Osteoblast (primary cell): Measurements from ENCODE around the gene KCND3. TPM values are rescaled to one million over a fixed set of nuclear protein-coding genes. Genes with fewer than 3 reads are reported as not detected.

Experiments
- DNase-seq: peaks from one replicate; pipeline ENCODE4 v3.0.0; 2011; ENCODE audit warnings: low spot score, mixed read lengths; ENCODE audit not compliant: insufficient read length; ENCODE audit errors: missing footprints
- H2AFZ ChIP-seq: 2 replicates; pipeline ENCODE4 v1.6.0; 2011; ENCODE audit warnings: mild to moderate bottlenecking, low read length
- H3K27ac ChIP-seq: 2 replicates; pipeline ENCODE4 v1.5.1; 2011; ENCODE audit warnings: mild to moderate bottlenecking, low read depth, low read length, moderate library complexity
- H3K27me3 ChIP-seq: 2 replicates; pipeline ENCODE4 v1.6.0; 2012; ENCODE audit warnings: mild to moderate bottlenecking, control low read depth, inconsistent platforms, low read length, moderate library complexity; ENCODE audit not compliant: insufficient read depth
- H3K36me3 ChIP-seq: 2 replicates; pipeline ENCODE4 v1.5.1; 2011; ENCODE audit warnings: mild to moderate bottlenecking, low read length, control low read depth, moderate library complexity; ENCODE audit not compliant: insufficient read depth
- H3K4me1 ChIP-seq: 2 replicates; pipeline ENCODE4 v1.5.1; 2011; ENCODE audit warnings: mild to moderate bottlenecking, low read length, control low read depth, moderate library complexity; ENCODE audit not compliant: insufficient read depth
- H3K4me2 ChIP-seq: 2 replicates; pipeline ENCODE4 v1.6.0; 2011; ENCODE audit warnings: mild to moderate bottlenecking, low read length; ENCODE audit not compliant: insufficient read depth
- H3K4me3 ChIP-seq: fragments of 200-600 bp; sonication (generic); 3 replicates; pipeline ENCODE4 v1.5.1; 2012; ENCODE audit warnings: mild to moderate bottlenecking, low read length, inconsistent platforms; ENCODE audit not compliant: insufficient read depth
- H3K79me2 ChIP-seq: 2 replicates; pipeline ENCODE4 v1.6.0; 2012; ENCODE audit warnings: mild to moderate bottlenecking, low read length, control low read depth, inconsistent platforms; ENCODE audit not compliant: insufficient read depth
- H3K9me3 ChIP-seq: 2 replicates; pipeline ENCODE4 v1.5.1; 2011; ENCODE audit warnings: low read depth, low read length, control low read depth
- H4K20me1 ChIP-seq: 2 replicates; pipeline ENCODE4 v1.6.0; 2012; ENCODE audit warnings: mild to moderate bottlenecking, low read length, control low read depth; ENCODE audit not compliant: insufficient read depth
- total RNA-seq: library from RNA; depleted of rRNA; stranded (reverse); fragments of >200 nt; gene quantifications from 2 replicates; pipeline ENCODE4 v1.2.3, GENCODE V29; 2012
- TF ChIP-seq, protein P1 (sequence below): IDR thresholded peaks from 2 replicates; pipeline ENCODE4 v1.5.1; 2011; ENCODE audit warnings: mild to moderate bottlenecking, low read depth, low read length, moderate library complexity; ENCODE audit errors: extremely low read depth

Gene KCND3
- total RNA-seq, 1 donor: 3.6 TPM

- no peak overlapping the region for H3K4me2 ChIP-seq
- H2AFZ ChIP-seq: no peak overlapping the region
- H3K79me2 ChIP-seq: no peaks in the 10 kb centered on the region
- no peaks in the 10 kb centered on the region for H3K36me3 ChIP-seq
- TF ChIP-seq, protein P1, sequence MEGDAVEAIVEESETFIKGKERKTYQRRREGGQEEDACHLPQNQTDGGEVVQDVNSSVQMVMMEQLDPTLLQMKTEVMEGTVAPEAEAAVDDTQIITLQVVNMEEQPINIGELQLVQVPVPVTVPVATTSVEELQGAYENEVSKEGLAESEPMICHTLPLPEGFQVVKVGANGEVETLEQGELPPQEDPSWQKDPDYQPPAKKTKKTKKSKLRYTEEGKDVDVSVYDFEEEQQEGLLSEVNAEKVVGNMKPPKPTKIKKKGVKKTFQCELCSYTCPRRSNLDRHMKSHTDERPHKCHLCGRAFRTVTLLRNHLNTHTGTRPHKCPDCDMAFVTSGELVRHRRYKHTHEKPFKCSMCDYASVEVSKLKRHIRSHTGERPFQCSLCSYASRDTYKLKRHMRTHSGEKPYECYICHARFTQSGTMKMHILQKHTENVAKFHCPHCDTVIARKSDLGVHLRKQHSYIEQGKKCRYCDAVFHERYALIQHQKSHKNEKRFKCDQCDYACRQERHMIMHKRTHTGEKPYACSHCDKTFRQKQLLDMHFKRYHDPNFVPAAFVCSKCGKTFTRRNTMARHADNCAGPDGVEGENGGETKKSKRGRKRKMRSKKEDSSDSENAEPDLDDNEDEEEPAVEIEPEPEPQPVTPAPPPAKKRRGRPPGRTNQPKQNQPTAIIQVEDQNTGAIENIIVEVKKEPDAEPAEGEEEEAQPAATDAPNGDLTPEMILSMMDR: peak; percentile 21
- H3K9me3 ChIP-seq: no peaks in the 10 kb centered on the region
- no peaks in the 10 kb centered on the region for H4K20me1 ChIP-seq
- no peak overlapping the region for H3K27ac ChIP-seq
- no peaks in the 10 kb centered on the region for H3K4me1 ChIP-seq
- no peak overlapping the region for H3K4me3 ChIP-seq
- DNase-seq: no peak
- no peaks in the 10 kb centered on the region for H3K27me3 ChIP-seq
Observed at GRCh38 chr1:111813440-111814304, 175.8 kb downstream of the KCND3 start.

DNA sequence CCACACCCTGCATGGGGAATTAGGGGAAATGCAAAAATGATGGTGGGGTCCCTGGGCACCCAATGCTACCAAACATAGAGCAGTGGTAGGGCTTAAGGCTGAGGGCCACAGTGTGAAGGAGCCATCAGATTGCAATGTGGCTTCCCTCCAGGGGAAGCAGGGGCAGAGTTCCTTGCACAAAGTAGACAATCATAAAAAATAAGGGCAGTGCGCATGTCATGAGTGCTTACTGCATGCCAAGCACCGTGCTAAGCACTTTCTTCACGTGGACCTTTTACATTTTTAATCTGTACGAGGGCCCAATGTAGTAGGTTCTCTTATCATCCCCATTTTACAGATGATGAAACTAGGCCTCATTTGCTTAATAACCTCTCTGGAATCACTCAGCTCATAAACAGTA lies 177.2 kb downstream of the KCND3 start:
- no peak overlapping the region for H3K4me3 ChIP-seq
- H3K79me2 ChIP-seq: no peaks in the 10 kb centered on the region
- H3K9me3 ChIP-seq: no peaks in the 10 kb centered on the region
- no peaks in the 10 kb centered on the region for H3K27me3 ChIP-seq
- TF ChIP-seq, protein P1: no peak
- H3K4me2 ChIP-seq: no peak overlapping the region
- no peak overlapping the region for H2AFZ ChIP-seq
- no peaks in the 10 kb centered on the region for H4K20me1 ChIP-seq
- H3K27ac ChIP-seq: no peak overlapping the region
- no peak for DNase-seq
- H3K4me1 ChIP-seq: no peaks in the 10 kb centered on the region
- H3K36me3 ChIP-seq: no peaks in the 10 kb centered on the region

GRCh38 chr1:111811891-111812290 lies 177.6 kb downstream of the KCND3 start:
- TF ChIP-seq, protein P1: no peak
- no peak for DNase-seq
- H3K4me1 ChIP-seq: no peaks in the 10 kb centered on the region
- no peak overlapping the region for H3K4me3 ChIP-seq
- H3K4me2 ChIP-seq: no peak overlapping the region
- no peak overlapping the region for H3K27ac ChIP-seq
- no peaks in the 10 kb centered on the region for H3K27me3 ChIP-seq
- H3K36me3 ChIP-seq: no peaks in the 10 kb centered on the region
- H3K79me2 ChIP-seq: no peaks in the 10 kb centered on the region
- no peak overlapping the region for H2AFZ ChIP-seq
- H3K9me3 ChIP-seq: no peaks in the 10 kb centered on the region
- no peaks in the 10 kb centered on the region for H4K20me1 ChIP-seq

DNA sequence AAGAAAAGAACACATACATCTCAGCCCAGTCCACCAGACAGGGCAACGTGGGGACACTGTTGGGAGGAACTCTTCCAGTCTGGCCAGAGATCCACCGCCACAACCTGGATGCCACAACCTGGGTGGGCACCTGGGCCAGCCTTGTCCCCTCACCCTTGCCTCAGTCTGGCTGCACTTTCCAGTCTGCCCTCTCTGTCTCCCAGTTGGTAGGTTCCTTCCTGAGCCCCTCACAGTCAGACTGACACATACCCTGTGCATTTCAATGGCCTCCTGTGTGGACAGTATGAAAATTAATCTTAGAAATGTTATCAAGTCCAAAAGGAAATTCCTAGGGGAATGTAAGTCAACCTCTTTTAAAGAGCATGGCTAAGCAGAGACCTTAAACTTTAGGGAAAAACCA lies 184.2 kb downstream of the KCND3 start:
- no peaks in the 10 kb centered on the region for H3K79me2 ChIP-seq
- no peaks in the 10 kb centered on the region for H3K9me3 ChIP-seq
- peaks cover 6% of the 10 kb centered on the region for H3K27me3 ChIP-seq
- no peak overlapping the region for H2AFZ ChIP-seq
- no peak overlapping the region for H3K4me3 ChIP-seq
- TF ChIP-seq, protein P1: no peak
- no peak overlapping the region for H3K27ac ChIP-seq
- H4K20me1 ChIP-seq: no peaks in the 10 kb centered on the region
- H3K4me1 ChIP-seq: no peaks in the 10 kb centered on the region
- DNase-seq: no peak
- H3K4me2 ChIP-seq: no peak overlapping the region
- no peaks in the 10 kb centered on the region for H3K36me3 ChIP-seq
